IgD-negative memory B cell (primary cell): ENCODE data around the gene AKAP6. TPM values are rescaled to one million over a fixed set of nuclear protein-coding genes. Genes with fewer than 3 reads are reported as not detected.

ENCODE experiments used
- H3K27ac Mint-ChIP-seq, 3 donors: one replicate each; pipeline ENCODE4 v1.8.0; 2020 to 2022; ENCODE audit warnings: mild to moderate bottlenecking in 3 of 3, mixed read lengths in 3 of 3, moderate library complexity in 1 of 3
- H3K27me3 Mint-ChIP-seq: one replicate; pipeline ENCODE4 v1.8.0; 2021; ENCODE audit warnings: mixed read lengths
- H3K36me3 Mint-ChIP-seq: one replicate; pipeline ENCODE4 v1.8.0; 2020; ENCODE audit warnings: mild to moderate bottlenecking, mixed read lengths
- H3K4me1 Mint-ChIP-seq, 3 donors: one replicate each; pipeline ENCODE4 v1.8.0; 2020 to 2022; ENCODE audit warnings: mixed read lengths in 3 of 3, mild to moderate bottlenecking in 1 of 3
- H3K4me3 Mint-ChIP-seq, 4 donors: one replicate each; pipeline ENCODE4 v1.8.0; 2020 to 2022; ENCODE audit warnings: mild to moderate bottlenecking in 4 of 4, mixed read lengths in 4 of 4, moderate library complexity in 3 of 4
- H3K9me3 Mint-ChIP-seq, 3 donors: one replicate each; pipeline ENCODE4 v1.8.0; 2020 to 2021; ENCODE audit warnings: mixed read lengths in 3 of 3, mild to moderate bottlenecking in 1 of 3
- polyA plus RNA-seq: library from polyadenylated mRNA; unstranded; fragments of 300-500 nt; fragmentation: Illumina TruSeq; gene quantifications from one replicate; pipeline ENCODE4 v1.2.3, GENCODE V29; 2021

The AKAP6 gene
- polyA plus RNA-seq, 1 donor from 2014 or later: 1.9 TPM

- Mint-ChIP-seq H3K36me3 (no peaks in the 10 kb centered on the region), H3K27me3 (no peaks in the 10 kb centered on the region), H3K4me3 (no peak overlapping the region)
These were observed 300.1 kb downstream of the AKAP6 start for GRCh38 chr14:32629236-32629635.

GRCh38 chr14:32630701-32631100 is 301.6 kb downstream of the AKAP6 start:
- peaks cover 2% of the 10 kb centered on the region for H3K27me3 Mint-ChIP-seq
- peaks cover 0 to 4% (median 0%) of the 10 kb centered on the region in 3 donors for H3K9me3 Mint-ChIP-seq
- H3K36me3 Mint-ChIP-seq: no peaks in the 10 kb centered on the region
- peaks cover 0 to 2% (median 1%) of the 10 kb centered on the region in 3 donors for H3K4me1 Mint-ChIP-seq
- no peak overlapping the region for H3K27ac Mint-ChIP-seq
- H3K4me3 Mint-ChIP-seq: no peak overlapping the region

More at GRCh38 chr14:32629236-32629635, 300.1 kb downstream of the AKAP6 start:
- H3K9me3 Mint-ChIP-seq: peaks cover 0 to 4% (median 0%) of the 10 kb centered on the region in 3 donors
- peaks cover 0 to 1% (median 0%) of the 10 kb centered on the region in 3 donors for H3K4me1 Mint-ChIP-seq
- no peak overlapping the region for H3K27ac Mint-ChIP-seq

GRCh38 chr14:32633224-32633859 is 304.2 kb downstream of the AKAP6 start:
- no peaks in the 10 kb centered on the region for H3K9me3 Mint-ChIP-seq
- H3K36me3 Mint-ChIP-seq: no peaks in the 10 kb centered on the region
- H3K4me3 Mint-ChIP-seq: no peak overlapping the region
- H3K27ac Mint-ChIP-seq: no peak overlapping the region
- H3K4me1 Mint-ChIP-seq: peaks cover 0 to 2% (median 0%) of the 10 kb centered on the region in 3 donors
- H3K27me3 Mint-ChIP-seq: peaks cover 2% of the 10 kb centered on the region

- peaks cover 0 to 2% (median 0%) of the 10 kb centered on the region in 3 donors for H3K4me1 Mint-ChIP-seq
- no peaks in the 10 kb centered on the region for H3K9me3 Mint-ChIP-seq
- peaks cover 2% of the 10 kb centered on the region for H3K27me3 Mint-ChIP-seq
- no peak overlapping the region for H3K27ac Mint-ChIP-seq
- H3K4me3 Mint-ChIP-seq: no peak overlapping the region
- no peaks in the 10 kb centered on the region for H3K36me3 Mint-ChIP-seq
These were observed 304.8 kb downstream of the AKAP6 start for GRCh38 chr14:32633930-32634329.

GRCh38 chr14:32635061-32635719 is 306.1 kb downstream of the AKAP6 start:
- no peaks in the 10 kb centered on the region for H3K9me3 Mint-ChIP-seq
- peaks cover 2% of the 10 kb centered on the region for H3K27me3 Mint-ChIP-seq
- H3K4me3 Mint-ChIP-seq: no peak overlapping the region
- H3K27ac Mint-ChIP-seq: no peak overlapping the region
- no peaks in the 10 kb centered on the region for H3K36me3 Mint-ChIP-seq
- H3K4me1 Mint-ChIP-seq: peaks cover 0 to 2% (median 0%) of the 10 kb centered on the region in 3 donors

GRCh38 chr14:32637582-32637981 is 308.5 kb downstream of the AKAP6 start:
- no peak overlapping the region for H3K4me3 Mint-ChIP-seq
- no peaks in the 10 kb centered on the region for H3K36me3 Mint-ChIP-seq
- no peak overlapping the region for H3K27ac Mint-ChIP-seq
- H3K27me3 Mint-ChIP-seq: peaks cover 2% of the 10 kb centered on the region
- H3K4me1 Mint-ChIP-seq: peaks cover 0 to 2% (median 0%) of the 10 kb centered on the region in 3 donors
- H3K9me3 Mint-ChIP-seq: no peaks in the 10 kb centered on the region

- no peak overlapping the region for H3K27ac Mint-ChIP-seq
These were observed 310.1 kb downstream of the AKAP6 start for GRCh38 chr14:32639208-32639607.

GRCh38 chr14:32645551-32645950 is 316.5 kb downstream of the AKAP6 start:
- peaks cover 0 to 2% (median 0%) of the 10 kb centered on the region in 3 donors for H3K9me3 Mint-ChIP-seq
- H3K4me3 Mint-ChIP-seq: no peak overlapping the region
- no peak overlapping the region for H3K27ac Mint-ChIP-seq
- H3K27me3 Mint-ChIP-seq: no peaks in the 10 kb centered on the region
- H3K4me1 Mint-ChIP-seq: no peaks in the 10 kb centered on the region
- no peaks in the 10 kb centered on the region for H3K36me3 Mint-ChIP-seq

More at GRCh38 chr14:32639208-32639607, 310.1 kb downstream of the AKAP6 start:
- no peaks in the 10 kb centered on the region for H3K36me3 Mint-ChIP-seq
- no peak overlapping the region for H3K4me3 Mint-ChIP-seq
- peaks cover 2% of the 10 kb centered on the region for H3K27me3 Mint-ChIP-seq
- H3K9me3 Mint-ChIP-seq: peaks cover 0 to 2% (median 0%) of the 10 kb centered on the region in 3 donors
- H3K4me1 Mint-ChIP-seq: peaks cover 0 to 2% (median 0%) of the 10 kb centered on the region in 3 donors

GRCh38 chr14:32648434-32648833 is 319.3 kb downstream of the AKAP6 start:
- H3K9me3 Mint-ChIP-seq: peaks cover 0 to 2% (median 0%) of the 10 kb centered on the region in 3 donors
- H3K4me3 Mint-ChIP-seq: no peak overlapping the region
- H3K27me3 Mint-ChIP-seq: no peaks in the 10 kb centered on the region
- H3K36me3 Mint-ChIP-seq: no peaks in the 10 kb centered on the region
- H3K4me1 Mint-ChIP-seq: no peaks in the 10 kb centered on the region
- H3K27ac Mint-ChIP-seq: no peak overlapping the region

- H3K4me1 Mint-ChIP-seq: no peaks in the 10 kb centered on the region
- H3K9me3 Mint-ChIP-seq: no peaks in the 10 kb centered on the region
- H3K27me3 Mint-ChIP-seq: no peaks in the 10 kb centered on the region
- H3K36me3 Mint-ChIP-seq: no peaks in the 10 kb centered on the region
- peak overlapping the region in 1 of 3 donors; percentile 88 for H3K27ac Mint-ChIP-seq
- no peak overlapping the region for H3K4me3 Mint-ChIP-seq
These were observed 320.9 kb downstream of the AKAP6 start for GRCh38 chr14:32650030-32650429.

- Mint-ChIP-seq H3K9me3 (no peaks in the 10 kb centered on the region), H3K36me3 (no peaks in the 10 kb centered on the region), H3K27me3 (no peaks in the 10 kb centered on the region)
These were observed 321.6 kb downstream of the AKAP6 start for GRCh38 chr14:32650665-32651064.

GRCh38 chr14:32654106-32654505 is 325.0 kb downstream of the AKAP6 start:
- H3K4me3 Mint-ChIP-seq: no peak overlapping the region
- H3K27ac Mint-ChIP-seq: no peak overlapping the region
- H3K4me1 Mint-ChIP-seq: no peaks in the 10 kb centered on the region
- H3K36me3 Mint-ChIP-seq: no peaks in the 10 kb centered on the region
- no peaks in the 10 kb centered on the region for H3K27me3 Mint-ChIP-seq
- H3K9me3 Mint-ChIP-seq: no peaks in the 10 kb centered on the region

More at GRCh38 chr14:32650665-32651064, 321.6 kb downstream of the AKAP6 start:
- no peaks in the 10 kb centered on the region for H3K4me1 Mint-ChIP-seq
- H3K27ac Mint-ChIP-seq: no peak overlapping the region
- H3K4me3 Mint-ChIP-seq: no peak overlapping the region

GRCh38 chr14:32656601-32657000 is 327.5 kb downstream of the AKAP6 start:
- no peaks in the 10 kb centered on the region for H3K36me3 Mint-ChIP-seq
- H3K27ac Mint-ChIP-seq: no peak overlapping the region
- no peaks in the 10 kb centered on the region for H3K4me1 Mint-ChIP-seq
- no peaks in the 10 kb centered on the region for H3K27me3 Mint-ChIP-seq
- H3K4me3 Mint-ChIP-seq: no peak overlapping the region
- no peaks in the 10 kb centered on the region for H3K9me3 Mint-ChIP-seq

GRCh38 chr14:32657081-32657480 is 328.0 kb downstream of the AKAP6 start:
- H3K9me3 Mint-ChIP-seq: no peaks in the 10 kb centered on the region
- no peak overlapping the region for H3K4me3 Mint-ChIP-seq
- H3K27me3 Mint-ChIP-seq: no peaks in the 10 kb centered on the region
- no peak overlapping the region for H3K27ac Mint-ChIP-seq
- H3K4me1 Mint-ChIP-seq: no peaks in the 10 kb centered on the region
- H3K36me3 Mint-ChIP-seq: no peaks in the 10 kb centered on the region

GRCh38 chr14:32661216-32661615 is 332.1 kb downstream of the AKAP6 start:
- Mint-ChIP-seq H3K4me3 (no peak overlapping the region), H3K9me3 (no peaks in the 10 kb centered on the region), H3K27ac (no peak overlapping the region), H3K4me1 (no peaks in the 10 kb centered on the region), H3K36me3 (no peaks in the 10 kb centered on the region), H3K27me3 (no peaks in the 10 kb centered on the region)

GRCh38 chr14:32662211-32662610 is 333.1 kb downstream of the AKAP6 start:
- no peak overlapping the region for H3K4me3 Mint-ChIP-seq
- H3K27me3 Mint-ChIP-seq: no peaks in the 10 kb centered on the region
- H3K27ac Mint-ChIP-seq: no peak overlapping the region
- H3K9me3 Mint-ChIP-seq: no peaks in the 10 kb centered on the region
- no peaks in the 10 kb centered on the region for H3K36me3 Mint-ChIP-seq
- H3K4me1 Mint-ChIP-seq: no peaks in the 10 kb centered on the region
